NCI-H2107 (cell line): ENCODE data around the gene FRMD4B.
"Not testable (repeated sequence)": the region's sequence is repeated elsewhere in the genome, so short reads cannot be mapped to it uniquely, and the experiment has no call there.

ENCODE experiments used
- DNase-seq: peaks from one replicate; lab custom pipeline; 2025; lab: John Stamatoyannopoulos, UW

The FRMD4B gene

DNA sequence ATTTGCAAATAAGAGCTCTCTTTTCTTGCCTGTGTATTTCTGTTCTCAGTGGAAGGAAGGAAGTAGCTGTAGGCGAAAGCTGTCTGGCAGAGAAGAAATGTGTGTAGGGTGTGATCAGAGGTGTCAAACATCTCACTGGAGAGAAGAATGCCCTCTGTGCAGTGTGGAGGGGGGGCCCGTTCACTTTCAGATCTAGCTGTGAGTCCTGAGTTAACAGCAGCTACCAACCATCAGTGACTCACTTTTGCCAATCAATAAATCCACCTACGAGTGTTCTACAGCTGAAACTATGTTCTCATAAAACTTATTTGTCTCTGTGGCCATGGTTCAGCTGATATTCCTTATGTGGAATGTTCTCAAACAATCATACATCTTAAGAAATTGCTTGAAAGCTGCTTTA is 103.7 kb downstream of the FRMD4B start:
- no peak for DNase-seq

DNA sequence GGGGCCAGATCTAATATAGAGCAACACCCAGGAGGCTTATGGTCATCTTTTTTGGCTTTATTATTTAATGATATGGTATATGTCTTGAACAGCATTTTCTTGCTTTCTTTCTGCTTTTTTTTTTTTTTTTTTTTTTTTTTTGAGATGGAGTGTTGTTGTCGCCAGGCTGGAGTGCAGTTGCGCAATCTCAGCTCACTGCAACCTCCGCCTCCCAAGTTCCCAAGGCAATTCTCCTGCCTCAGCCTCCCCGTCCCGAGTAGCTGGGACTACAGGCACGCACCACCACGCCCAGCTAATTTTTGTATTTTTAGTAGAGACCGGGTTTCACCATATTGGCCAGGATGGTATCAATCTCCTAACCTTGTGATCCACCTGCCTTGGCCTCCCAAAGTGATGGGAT is 108.5 kb downstream of the FRMD4B start:
- not testable (repeated sequence) for DNase-seq

DNA sequence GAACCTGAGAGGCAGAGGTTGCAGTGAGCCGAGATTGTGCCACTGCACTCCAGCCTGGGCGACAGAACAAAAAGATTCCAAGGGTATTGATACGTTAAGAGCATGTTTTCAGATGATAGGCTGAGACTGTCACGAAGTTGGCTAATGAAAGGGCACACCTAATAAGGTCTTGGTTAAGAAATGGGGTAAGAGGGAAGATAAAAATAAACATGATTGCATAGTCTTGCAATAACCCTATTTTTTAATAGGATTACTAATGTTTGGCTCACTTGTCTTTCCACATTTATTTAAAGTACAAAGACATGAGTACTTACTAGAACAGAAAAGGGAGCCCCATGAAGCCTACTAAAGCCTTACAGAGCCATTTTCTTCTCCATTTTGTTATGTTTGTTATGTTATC is 109.0 kb downstream of the FRMD4B start:
- no peak for DNase-seq

DNA sequence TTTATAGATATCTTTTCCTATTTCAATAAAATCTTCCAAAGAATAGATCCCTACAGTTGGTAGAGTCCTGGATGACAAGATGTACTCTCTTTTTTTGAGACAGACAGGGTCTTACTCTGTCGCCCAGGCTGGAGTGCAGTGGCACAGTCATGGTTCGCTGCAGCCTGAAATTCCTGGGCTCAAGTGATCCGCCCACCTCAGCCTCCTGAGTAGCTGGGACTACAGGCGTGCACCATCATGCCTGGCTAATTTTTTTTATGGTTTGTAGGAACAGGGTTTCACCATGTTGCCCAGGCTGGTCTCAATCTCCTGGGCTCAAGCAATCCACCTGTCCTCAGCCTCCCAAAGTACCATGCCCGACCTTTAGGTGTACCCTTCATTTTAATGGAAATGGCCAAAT is 109.7 kb downstream of the FRMD4B start:
- not testable (repeated sequence) for DNase-seq

DNA sequence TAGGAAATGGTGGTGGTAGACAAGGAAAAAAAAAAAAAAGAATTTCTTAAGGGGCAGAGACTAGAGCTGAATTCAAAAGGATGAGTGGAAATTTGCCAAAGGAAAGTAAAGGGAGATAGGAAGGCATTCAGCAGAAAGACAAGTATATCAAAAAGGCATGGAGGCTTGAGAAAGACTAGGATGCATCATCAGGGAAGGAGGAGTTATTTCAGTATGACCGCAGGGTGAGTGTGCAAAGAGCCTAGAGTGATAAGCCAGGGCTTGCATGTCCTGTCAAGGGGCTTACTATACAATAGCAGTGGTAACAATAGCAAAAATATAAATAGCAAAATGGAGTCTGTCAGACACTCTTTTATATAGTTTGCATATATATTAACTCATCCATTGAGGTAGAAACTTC is 112.0 kb downstream of the FRMD4B start:
- DNase-seq = no peak

DNA sequence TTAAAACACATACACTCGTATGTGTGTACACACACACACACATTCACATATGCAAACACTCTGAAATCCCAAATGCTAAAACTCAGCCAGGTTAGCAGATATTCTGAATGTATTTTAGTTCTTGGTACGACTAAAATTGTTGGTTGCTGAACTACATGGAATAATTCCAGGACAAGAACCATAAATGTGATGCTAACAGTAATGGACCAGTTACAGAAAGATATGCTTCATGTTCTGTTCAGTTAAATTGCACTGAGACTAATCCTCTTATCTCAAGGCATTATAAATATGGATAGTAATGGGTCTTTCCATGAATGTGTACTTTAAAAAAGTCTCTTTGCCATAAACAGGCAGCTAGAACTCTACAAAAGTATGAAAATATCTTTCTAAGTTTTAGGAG is 113.3 kb downstream of the FRMD4B start:
- no peak for DNase-seq

DNA sequence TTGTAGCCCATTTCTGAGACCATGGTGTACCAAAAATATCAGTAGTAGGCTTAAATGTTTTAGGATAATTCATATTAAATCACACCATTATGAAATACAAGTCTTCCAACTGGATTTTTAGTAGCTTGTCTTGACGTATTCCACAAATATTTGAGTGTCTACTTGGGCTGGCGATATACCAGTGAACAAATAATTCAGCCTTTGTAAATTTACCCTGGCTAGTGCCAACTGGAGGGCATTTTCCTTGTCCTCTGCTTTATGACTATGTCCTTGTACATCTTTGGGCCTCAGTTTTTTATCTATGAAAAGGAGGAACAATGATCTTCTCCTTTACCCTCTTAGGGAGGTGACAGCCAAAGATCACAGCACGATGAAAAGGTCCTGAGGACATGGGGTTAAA is 114.8 kb downstream of the FRMD4B start:
- no peak for DNase-seq

DNA sequence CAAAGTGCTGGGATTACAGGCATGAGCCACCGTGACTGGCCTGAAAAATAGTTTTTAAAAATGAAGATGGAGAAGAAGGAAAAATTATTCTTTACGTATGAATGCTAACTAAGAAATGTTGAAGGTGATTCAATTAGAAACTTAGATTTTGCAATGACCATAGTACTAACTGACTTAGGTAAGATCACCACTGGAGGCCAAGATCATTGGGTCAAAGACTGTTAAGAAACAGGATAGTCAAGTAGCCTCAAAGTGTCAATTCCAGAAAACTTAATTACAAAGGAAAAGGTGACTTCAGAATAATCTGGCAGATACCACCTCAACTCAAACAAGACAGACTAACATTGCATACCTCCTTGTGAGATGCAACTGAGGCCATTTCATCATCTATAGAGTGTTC is 119.3 kb downstream of the FRMD4B start:
- no peak for DNase-seq

DNA sequence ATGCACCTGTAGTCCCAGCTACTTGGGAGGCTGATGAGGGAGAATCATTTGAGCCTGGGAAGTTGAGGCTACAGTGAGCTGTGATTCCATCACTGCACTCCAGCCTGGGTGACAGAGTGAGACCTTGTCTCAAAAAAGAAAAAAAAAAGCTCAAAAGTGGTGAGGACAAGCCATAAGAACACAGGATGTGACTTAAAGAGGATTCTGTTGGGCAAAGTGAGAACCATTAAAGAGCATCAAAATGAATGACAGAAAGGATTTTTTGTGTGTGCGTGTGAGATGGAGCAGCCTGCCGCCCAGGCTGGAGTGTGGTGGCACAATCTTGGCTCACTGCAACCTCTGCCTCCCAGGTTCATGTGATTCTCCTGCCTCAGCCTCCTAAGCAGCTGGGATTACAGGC is 119.8 kb downstream of the FRMD4B start:
- DNase-seq = not testable (repeated sequence)

DNA sequence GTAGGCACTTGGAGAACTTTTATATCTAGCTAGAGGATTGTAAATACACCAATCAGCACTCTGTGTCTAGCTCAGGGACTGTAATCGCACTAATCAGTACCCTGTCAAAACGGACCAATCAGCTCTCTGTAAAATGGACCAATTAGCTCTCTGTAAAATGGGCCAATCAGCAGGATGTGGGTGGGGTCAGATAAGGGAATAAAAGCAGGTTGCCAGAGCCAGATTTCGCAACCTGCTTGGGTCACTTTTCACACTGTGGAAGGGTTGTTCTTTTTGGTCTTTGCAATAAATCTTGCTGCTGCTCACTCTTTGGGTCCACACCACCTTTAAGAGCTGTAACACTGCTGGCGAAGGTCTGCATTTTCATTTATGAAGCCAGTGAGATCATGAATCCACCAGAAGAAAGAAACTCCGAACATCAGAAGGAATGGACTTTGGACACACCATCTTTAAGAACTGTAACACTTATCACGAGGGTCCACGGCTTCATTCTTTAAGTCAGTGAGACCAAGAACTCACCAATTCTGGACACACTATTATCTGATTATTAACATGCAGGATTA is 125.0 kb downstream of the FRMD4B start:
- DNase-seq = not testable (repeated sequence)

DNA sequence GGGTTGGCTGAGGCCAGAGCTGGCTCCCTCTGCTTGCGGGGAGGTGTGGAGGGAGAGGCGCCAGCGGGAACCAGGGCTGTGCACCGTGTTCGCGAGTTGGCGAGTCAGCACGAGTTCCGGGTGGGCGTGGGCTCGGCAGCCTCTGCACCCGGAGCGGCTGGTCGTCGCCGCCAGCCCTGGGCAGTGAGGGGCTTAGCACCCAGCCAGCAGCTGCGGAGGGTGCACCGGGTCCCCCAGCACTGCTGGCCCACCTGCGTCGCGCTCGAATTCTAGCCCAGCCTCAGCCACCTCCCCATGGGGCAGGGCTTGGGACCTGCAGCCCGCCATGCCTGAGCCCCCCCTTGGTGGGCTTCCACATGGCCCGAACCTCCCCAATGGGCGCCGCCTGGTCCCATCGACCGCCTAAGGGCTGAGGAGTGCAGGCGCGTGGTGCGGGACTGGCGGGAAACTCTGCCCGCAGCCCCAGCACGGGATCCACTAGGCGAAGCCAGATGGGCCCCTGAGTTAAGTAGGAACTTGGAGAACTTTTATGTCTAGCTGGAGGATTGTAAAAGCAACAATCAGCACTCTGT is 125.6 kb downstream of the FRMD4B start:
- DNase-seq = no peak

DNA sequence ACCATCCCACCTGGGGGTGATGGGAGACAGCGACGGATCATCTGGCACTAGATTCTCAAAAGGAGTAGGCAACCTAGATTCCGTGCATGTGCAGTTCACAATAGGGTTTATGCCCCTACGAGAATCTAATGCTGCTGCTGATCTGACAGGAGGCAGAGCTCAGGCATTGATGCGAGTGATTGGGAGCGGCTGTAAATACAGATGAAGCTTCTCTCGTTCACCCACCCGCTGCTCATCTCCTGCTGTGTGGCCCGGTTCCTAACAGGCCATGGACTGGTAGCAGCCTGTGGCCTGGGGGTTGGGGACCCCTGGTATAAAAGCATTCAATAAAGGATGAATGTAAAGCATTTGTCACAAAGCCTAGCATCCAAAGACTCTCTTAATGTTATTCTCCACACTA is 126.8 kb downstream of the FRMD4B start:
- DNase-seq = no peak

DNA sequence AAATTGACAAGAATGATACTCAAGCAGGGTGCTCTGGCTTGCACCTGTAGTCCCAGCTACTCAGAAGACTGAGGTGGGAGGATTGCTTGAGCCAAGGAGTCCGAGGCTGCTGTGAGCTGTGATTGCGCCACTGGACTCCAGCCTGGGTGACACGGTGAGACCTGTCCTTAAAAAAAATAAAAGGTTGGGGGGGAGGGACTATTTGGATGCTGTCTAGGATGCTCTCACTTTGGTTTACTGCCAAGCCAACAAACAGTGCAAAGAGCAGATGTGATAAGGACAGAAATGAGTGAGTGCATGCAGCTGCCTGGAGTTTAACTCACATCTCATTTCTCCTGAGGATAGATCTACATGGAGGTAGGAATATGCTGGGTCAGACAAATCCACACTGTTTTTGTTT is 130.0 kb downstream of the FRMD4B start:
- DNase-seq = no peak

DNA sequence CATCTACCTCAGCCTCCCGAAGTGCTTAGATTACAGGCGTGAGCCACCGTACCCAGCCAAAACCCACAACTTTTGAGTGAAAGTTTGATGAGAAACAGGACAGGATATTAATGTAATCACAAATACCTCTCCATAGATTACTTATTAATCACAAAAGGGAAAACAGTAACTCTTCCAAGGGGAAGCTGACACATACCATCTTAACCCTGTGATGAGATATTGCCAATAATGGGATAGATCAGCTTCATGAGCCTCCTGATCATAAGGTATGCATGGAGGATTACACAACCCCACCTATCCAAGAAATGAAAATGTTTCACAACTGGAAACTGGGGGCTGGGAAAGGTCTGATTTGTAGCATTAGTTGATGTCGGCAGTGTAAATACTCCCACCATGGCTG is 131.5 kb downstream of the FRMD4B start:
- DNase-seq = no peak

DNA sequence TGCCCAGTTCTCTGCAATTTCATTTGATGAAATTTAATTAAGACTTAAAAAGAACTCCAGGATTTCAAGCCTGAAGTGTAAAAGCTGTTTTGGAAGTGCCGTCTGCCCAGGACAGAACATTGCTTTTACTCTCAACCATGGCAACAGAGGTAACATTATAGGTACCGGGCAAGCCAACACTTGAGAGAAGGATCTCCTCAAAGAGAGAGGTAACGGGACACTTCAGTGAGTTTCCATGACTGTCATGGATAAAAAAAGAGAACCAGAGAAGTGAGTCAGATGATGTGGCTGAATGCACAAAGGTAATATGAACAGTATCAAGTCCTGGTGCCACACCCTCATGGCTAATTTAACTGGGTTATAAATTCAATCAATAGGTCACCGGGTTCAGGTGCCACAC is 133.3 kb downstream of the FRMD4B start:
- no peak for DNase-seq

DNA sequence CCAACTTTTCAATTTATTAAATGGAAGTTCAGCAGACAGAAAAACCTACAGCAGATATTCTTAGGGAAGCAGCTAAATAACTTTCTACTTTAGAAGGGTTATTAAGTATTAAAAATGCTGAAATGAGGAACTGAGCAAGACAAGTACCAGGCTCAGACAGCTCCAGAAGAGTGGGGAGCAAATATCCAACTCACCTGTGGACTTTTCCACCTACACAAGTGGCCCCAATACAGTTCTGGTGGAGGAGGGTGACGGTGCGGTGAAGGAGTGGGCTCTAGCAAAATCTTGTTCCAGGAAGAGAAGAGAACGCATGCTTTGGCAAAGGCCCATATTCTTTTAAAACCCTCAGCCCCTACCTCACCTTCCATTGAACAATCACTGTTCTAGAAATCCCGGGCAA is 133.7 kb downstream of the FRMD4B start:
- no peak for DNase-seq

DNA sequence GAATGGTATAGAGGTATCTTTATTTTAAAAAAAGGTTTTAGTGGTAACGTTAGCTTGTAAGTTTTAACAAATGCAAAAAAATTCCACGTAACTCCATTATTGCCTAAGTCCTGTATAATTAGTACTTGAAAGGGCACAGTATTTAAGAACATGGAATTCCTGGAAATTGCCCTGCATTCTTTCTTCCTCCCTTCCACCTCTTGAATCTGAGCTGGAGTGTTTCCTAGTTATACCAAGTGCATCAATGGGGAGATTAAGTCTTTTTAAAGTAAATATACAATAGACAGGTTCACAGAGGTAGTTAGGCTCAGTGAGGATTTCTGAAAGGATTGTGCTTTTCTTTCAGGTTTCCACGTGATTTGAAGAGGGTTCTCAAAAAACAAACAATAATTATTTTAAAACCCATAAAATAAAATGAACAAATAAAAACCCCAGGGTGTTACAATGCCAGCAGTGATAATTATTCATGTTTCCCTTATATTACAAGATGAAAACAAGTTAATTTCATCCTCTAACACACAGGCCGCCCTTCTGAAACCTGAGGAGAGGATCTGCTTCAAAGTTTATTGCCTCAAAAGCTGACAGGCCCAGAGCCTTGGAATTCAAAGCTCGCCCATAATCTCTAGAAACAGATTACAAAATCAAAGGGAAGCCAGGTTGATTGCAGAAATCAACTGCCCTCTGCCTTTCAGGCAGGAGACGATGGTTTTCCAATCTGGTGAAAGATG is 134.6 kb downstream of the FRMD4B start:
- no peak for DNase-seq

DNA sequence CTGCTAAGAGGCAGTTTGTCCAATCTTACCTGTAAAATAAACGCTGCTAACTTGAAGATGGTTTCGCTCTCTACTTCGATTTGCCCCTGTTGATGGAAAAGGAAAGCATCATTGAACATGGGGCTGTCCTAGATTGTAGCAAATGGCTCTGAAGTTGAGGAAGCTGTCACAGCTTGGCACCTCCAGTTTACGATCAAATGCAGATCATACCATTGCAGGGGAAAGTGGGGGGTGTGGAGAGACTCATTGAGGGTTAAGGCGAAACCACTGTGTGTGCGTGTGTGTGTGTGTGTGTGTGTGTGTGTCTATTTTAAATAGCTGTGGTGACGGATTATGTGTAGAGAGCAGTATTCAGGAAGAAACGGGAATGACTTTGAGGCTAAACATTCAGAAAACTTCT is 135.9 kb downstream of the FRMD4B start:
- DNase-seq = no peak

DNA sequence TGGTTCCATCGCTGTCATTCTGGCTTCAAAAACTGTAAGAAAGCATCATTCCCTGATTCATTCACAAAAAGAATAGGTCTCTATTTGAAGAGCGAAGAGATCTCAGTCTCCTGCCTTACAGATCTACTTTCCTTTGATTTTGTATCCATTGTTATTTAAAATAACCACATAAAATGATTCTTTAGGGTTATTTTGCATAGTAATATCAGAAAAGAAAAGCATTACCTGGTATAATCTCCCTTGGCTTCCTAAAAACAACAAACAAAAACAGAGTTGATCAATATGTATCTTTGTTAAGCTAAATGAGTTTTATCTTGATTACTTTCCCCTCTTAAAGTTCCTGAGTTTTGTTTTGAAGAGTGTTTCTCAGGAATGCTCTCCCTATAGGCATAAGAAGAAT is 136.9 kb downstream of the FRMD4B start:
- DNase-seq = no peak

DNA sequence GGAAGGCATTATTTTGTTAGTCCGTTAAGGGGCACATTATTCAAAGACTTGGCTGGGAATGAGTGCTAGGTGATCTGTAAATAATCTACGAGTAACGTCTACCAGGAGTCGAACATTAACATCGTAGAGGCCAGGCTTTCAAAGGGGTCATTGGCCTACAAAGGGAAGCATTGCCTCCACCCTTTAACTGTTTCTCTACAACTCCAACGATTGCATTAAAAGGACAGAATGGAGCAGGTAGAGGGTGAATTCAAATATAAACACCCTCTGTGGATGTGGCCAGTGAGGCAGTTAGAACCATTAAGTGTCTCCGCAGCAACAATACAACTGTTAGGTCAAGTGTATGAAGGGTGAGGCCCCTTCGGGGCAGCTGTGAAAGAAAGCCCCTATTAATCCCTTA is 137.5 kb downstream of the FRMD4B start:
- no peak for DNase-seq

DNA sequence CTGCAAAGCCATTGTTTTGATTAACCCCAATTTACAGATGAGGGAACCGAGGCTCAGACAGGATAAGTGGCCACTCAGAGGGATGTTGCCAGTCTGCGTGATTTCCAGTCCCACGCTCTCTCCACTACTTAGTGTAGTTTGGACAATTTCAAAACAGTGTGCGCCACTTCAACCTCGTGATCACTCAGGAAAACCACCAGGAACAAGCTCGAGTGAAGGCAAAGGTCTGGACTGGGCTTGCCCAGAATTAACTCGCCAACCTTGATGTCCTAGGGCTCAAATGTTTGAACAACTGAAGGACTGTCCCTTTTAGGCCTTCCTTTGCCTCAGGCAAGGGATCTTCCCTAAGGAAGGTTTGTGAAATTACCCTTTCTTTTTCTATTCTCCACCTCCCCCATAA is 139.3 kb downstream of the FRMD4B start:
- DNase-seq = no peak

DNA sequence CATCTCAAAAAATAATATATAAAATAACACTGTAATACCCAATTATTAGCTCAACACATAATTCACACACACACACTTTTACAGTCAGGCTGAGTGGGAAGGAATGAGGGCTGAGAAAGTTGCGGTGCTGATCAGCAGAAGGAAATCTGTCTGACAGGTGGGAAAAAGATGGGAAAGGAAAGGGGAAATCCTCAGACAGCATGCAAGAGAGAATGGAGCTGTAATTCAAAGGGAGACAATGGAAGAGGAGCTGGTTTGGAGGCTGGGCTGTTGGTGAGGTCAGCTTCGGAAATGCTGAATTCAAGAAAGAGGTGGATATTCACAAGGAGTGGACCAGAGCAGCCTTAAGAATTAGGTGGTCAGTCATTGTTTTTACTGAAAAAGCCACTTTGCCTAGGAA is 141.8 kb downstream of the FRMD4B start:
- DNase-seq = no peak

DNA sequence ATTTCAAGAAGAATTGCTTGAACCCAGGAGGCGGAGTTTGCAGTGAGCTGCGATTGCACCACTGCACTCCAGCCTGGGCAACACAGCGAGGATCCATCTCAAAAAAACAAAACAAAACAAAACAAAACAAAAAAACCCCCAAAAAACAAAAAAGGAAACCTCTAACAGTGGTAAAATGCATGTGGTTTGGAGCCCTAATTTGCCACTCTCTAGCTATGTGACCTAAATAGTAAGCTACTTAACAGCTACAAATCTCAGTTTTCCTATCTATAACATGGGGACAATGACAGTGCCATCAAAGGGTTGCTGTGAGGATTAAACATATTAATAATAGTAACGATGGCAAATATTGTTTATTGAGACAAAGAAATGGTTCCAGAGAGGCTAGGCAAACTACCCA is 144.1 kb downstream of the FRMD4B start:
- no peak for DNase-seq
